ENCODE data around the gene TAGLN2. TPM values are rescaled to one million over a fixed set of nuclear protein-coding genes. Genes with fewer than 3 reads are reported as not detected.
A peak's percentile ranks its signal among the peaks of the same experiment; 100 is the strongest.

Gene TAGLN2
- polyA plus RNA-seq, 3 donors: 658 to 1,259 (median 918) TPM

DNA sequence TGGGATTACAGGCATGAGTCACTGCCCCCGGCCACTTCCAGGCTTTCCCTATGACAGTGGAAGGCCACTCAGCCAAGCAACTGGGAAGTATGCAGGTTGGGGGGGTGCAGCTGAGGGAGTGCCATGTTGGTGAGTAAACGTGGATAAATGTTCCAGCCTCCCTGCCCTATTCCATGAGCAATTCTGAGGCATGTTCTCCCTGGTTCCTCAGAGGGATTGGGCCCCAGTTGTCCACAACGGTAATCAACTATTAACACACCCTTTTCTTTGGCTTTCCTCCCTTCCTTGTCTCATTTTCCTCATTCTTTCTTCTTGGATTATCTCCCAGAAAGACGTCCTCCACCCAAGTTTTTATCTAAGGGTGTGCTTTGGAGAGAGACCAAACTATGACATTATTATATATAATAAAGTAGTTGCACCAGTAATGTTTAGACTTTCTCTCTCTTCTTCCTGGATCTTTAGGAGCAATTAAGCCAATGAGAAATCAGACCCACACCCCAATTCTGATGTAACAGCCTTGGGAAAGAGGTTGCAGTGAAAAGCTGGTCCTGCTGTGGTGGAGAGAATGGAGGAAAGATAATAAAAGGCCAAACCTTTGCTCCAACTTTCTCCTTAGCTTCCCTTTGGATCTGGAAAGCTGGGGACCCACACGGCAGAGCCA lies 35.5 kb upstream of the TAGLN2 start:
- Histone ChIP-seq H3K9me3 (replicated peaks in 1 of 2; ENCODE audit: control insufficient read depth in 1 of 2, insufficient read depth in 1 of 2, low read length in 2 of 2) (no peaks in the 10 kb centered on the region), H3K4me1 (ENCODE audit: control insufficient read depth in 1 of 2, insufficient read depth in 2 of 2, low read length in 2 of 2) (no peaks in the 10 kb centered on the region), H3K36me3 (replicated peaks in 1 of 2; ENCODE audit: control insufficient read depth in 1 of 2, insufficient read depth in 2 of 2, low read length in 2 of 2) (no peaks in the 10 kb centered on the region), H2AFZ (ENCODE audit: insufficient read depth, low read depth, low read length, poor library complexity, severe bottlenecking) (no peak overlapping the region), H3K79me2 (ENCODE audit: insufficient read depth, low read length) (no peaks in the 10 kb centered on the region), H3K27ac (ENCODE audit: low read depth in 1 of 2, low read length in 2 of 2) (no peak overlapping the region), H3K4me3 (replicated peaks in 1 of 3; ENCODE audit: low read depth in 2 of 3, low read length in 3 of 3) (no peak overlapping the region), H3K27me3 (ENCODE audit: control insufficient read depth in 2 of 2, insufficient read depth in 2 of 2, low read length in 2 of 2) (no peaks in the 10 kb centered on the region), H3K4me2 (replicated peaks; ENCODE audit: extremely low read depth, low read length, poor library complexity, severe bottlenecking) (no peak overlapping the region), H4K20me1 (ENCODE audit: insufficient read depth, low read length) (no peaks in the 10 kb centered on the region), H3K9ac (ENCODE audit: insufficient read depth, low read length, poor library complexity, severe bottlenecking) (no peak overlapping the region)
- H3K9me3 Mint-ChIP-seq: no peaks in the 10 kb centered on the region
- DNase-seq: no peak
- H3K4me1 Mint-ChIP-seq: no peaks in the 10 kb centered on the region
- peaks cover 3 to 14% (median 4%) of the 10 kb centered on the region in 3 donors for H3K27me3 Mint-ChIP-seq (ENCODE audit: low read depth in 3 of 3)
- H3K36me3 Mint-ChIP-seq: no peaks in the 10 kb centered on the region
- no peak overlapping the region for H3K27ac Mint-ChIP-seq
- H3K4me3 Mint-ChIP-seq: no peak overlapping the region
- TF ChIP-seq, protein P1, sequence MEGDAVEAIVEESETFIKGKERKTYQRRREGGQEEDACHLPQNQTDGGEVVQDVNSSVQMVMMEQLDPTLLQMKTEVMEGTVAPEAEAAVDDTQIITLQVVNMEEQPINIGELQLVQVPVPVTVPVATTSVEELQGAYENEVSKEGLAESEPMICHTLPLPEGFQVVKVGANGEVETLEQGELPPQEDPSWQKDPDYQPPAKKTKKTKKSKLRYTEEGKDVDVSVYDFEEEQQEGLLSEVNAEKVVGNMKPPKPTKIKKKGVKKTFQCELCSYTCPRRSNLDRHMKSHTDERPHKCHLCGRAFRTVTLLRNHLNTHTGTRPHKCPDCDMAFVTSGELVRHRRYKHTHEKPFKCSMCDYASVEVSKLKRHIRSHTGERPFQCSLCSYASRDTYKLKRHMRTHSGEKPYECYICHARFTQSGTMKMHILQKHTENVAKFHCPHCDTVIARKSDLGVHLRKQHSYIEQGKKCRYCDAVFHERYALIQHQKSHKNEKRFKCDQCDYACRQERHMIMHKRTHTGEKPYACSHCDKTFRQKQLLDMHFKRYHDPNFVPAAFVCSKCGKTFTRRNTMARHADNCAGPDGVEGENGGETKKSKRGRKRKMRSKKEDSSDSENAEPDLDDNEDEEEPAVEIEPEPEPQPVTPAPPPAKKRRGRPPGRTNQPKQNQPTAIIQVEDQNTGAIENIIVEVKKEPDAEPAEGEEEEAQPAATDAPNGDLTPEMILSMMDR (IDR thresholded peaks at IDR 0.05): no peak
- intact Hi-C loops (cut with micrococcal nuclease): no loop called here
- WGBS (ENCODE audit: insufficient coverage): 100% methylated on average over 2 of the region's 5 CpGs

DNA sequence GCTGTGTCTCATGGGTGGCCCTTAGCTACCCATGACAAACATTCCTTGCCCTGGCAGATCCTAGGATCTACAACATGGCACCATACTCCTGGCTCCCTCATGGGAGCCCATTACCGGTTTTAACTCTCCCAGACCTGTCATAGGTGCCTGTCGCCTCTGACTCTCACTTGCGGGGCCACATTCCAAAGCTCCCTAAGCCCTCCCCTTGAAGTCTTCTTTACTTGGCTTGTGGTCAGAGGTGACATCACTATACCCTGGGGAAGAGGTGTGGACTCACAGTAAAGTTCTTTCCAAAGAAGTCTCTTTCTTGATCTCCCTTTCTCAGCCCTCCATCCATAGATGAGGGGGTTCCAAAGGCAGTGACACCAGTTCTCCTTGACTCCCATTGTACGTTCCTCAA lies 34.1 kb upstream of the TAGLN2 start:
- H3K4me2 ChIP-seq (replicated peaks; ENCODE audit: extremely low read depth, low read length, poor library complexity, severe bottlenecking): no peak overlapping the region
- H2AFZ ChIP-seq (ENCODE audit: insufficient read depth, low read depth, low read length, poor library complexity, severe bottlenecking): no peak overlapping the region
- no peak overlapping the region for H3K4me3 ChIP-seq (replicated peaks in 1 of 3; ENCODE audit: low read depth in 2 of 3, low read length in 3 of 3)
- TF ChIP-seq, protein P1 (IDR thresholded peaks at IDR 0.05): no peak
- no peak for DNase-seq
- no peaks in the 10 kb centered on the region for H3K36me3 ChIP-seq (replicated peaks in 1 of 2; ENCODE audit: control insufficient read depth in 1 of 2, insufficient read depth in 2 of 2, low read length in 2 of 2)
- no peaks in the 10 kb centered on the region for H3K36me3 Mint-ChIP-seq
- no peaks in the 10 kb centered on the region for H4K20me1 ChIP-seq (ENCODE audit: insufficient read depth, low read length)
- no peaks in the 10 kb centered on the region for H3K9me3 Mint-ChIP-seq
- no peaks in the 10 kb centered on the region for H3K27me3 ChIP-seq (ENCODE audit: control insufficient read depth in 2 of 2, insufficient read depth in 2 of 2, low read length in 2 of 2)
- peaks cover 1% of the 10 kb centered on the region for H3K4me1 Mint-ChIP-seq
- peaks cover 1 to 2% of the 10 kb centered on the region in 2 donors for H3K4me1 ChIP-seq (ENCODE audit: control insufficient read depth in 1 of 2, insufficient read depth in 2 of 2, low read length in 2 of 2)
- WGBS (ENCODE audit: insufficient coverage): 80% methylated on average over 1 of the region's 4 CpGs
- no peaks in the 10 kb centered on the region for H3K9me3 ChIP-seq (replicated peaks in 1 of 2; ENCODE audit: control insufficient read depth in 1 of 2, insufficient read depth in 1 of 2, low read length in 2 of 2)
- H3K4me3 Mint-ChIP-seq: no peak overlapping the region
- H3K27ac ChIP-seq (ENCODE audit: low read depth in 1 of 2, low read length in 2 of 2): no peak overlapping the region
- intact Hi-C loops (cut with micrococcal nuclease): no loop called here
- peaks cover 2 to 14% (median 3%) of the 10 kb centered on the region in 3 donors for H3K27me3 Mint-ChIP-seq (ENCODE audit: low read depth in 3 of 3)
- H3K9ac ChIP-seq (ENCODE audit: insufficient read depth, low read length, poor library complexity, severe bottlenecking): no peak overlapping the region
- no peaks in the 10 kb centered on the region for H3K79me2 ChIP-seq (ENCODE audit: insufficient read depth, low read length)
- peak overlapping the region in 1 of 7 donors; percentile 63 for H3K27ac Mint-ChIP-seq

All from CD14-positive monocyte (primary cell).